ENCODE measurements around the gene OCIAD1. TPM values are rescaled to one million over a fixed set of nuclear protein-coding genes. Genes with fewer than 3 reads are reported as not detected.

The OCIAD1 gene, protein sequence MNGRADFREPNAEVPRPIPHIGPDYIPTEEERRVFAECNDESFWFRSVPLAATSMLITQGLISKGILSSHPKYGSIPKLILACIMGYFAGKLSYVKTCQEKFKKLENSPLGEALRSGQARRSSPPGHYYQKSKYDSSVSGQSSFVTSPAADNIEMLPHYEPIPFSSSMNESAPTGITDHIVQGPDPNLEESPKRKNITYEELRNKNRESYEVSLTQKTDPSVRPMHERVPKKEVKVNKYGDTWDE
- 78.2 and 87.5 TPM in 2 replicates for total RNA-seq

DNA sequence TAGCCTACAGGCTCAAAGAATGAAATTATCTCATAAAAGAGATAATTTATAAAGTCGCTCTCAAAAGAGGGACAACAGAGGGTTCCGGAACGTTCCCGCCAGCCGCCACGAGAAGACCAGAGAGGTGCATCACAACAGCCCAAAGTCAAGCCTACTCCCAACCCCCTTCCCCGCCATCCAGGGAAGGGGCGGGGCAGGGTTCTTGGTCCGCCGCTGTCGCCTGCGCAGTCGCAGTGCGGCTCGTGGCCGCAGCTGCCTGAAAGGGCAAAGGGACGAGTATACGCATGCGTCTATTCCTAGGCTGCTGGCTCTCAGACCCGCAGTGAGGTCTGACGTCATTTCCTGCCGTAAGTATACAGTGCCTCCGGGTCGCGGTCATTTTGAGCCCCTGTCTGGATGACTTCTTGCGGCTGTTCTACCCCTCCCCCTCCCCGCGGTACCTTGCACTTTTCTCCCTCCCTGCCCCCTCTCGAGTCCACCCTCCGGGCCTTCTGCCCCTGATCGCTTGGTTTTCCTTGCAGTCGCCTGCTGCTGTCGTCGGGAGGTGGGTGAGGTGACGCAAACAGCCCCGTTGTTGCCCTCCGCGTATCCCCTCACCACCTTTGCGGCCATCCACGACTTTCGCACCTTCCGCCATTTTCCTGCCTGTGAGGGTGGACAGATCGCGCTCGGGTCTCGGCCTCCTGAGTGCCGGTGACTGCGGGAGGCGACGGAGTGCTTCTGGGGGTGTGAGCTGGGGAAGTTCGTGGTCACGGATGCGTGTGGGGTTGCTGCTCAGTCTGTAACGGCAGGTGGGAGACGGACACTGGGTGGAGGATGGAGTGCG, at the start of gene OCIAD1:
Gene OCIAD1, plus strand, starts transcription at position 383 of the 826 bp plus-strand sequence. CDS start 1,537 bp downstream, outside the sequence.
- Histone ChIP-seq H3K27me3 (ENCODE audit: insufficient read depth, low read length) (no peaks in the 10 kb centered on the region), H3K79me2 (ENCODE audit: insufficient read depth, low read length) (peaks cover 43% of the 10 kb centered on the region), H3K36me3 (ENCODE audit: insufficient read depth, low read length) (peaks cover 26% of the 10 kb centered on the region), H2AFZ (ENCODE audit: low read length) (peak within 1 kb of the TSS; percentile 94), H3K4me1 (ENCODE audit: insufficient read depth, low read length) (peaks cover 13% of the 10 kb centered on the region), H3K4me3 (ENCODE audit: insufficient read depth, low read length) (peak within 1 kb of the TSS; percentile 92), H3K9me3 (ENCODE audit: low read depth, low read length) (no peaks in the 10 kb centered on the region), H3K4me2 (ENCODE audit: insufficient read depth, low read length) (peak within 1 kb of the TSS; percentile 92), H4K20me1 (ENCODE audit: insufficient read depth, low read length) (no peaks in the 10 kb centered on the region), H3K27ac (ENCODE audit: low read depth, low read length) (peak within 1 kb of the TSS; percentile 98)
- TF ChIP-seq, protein P1, sequence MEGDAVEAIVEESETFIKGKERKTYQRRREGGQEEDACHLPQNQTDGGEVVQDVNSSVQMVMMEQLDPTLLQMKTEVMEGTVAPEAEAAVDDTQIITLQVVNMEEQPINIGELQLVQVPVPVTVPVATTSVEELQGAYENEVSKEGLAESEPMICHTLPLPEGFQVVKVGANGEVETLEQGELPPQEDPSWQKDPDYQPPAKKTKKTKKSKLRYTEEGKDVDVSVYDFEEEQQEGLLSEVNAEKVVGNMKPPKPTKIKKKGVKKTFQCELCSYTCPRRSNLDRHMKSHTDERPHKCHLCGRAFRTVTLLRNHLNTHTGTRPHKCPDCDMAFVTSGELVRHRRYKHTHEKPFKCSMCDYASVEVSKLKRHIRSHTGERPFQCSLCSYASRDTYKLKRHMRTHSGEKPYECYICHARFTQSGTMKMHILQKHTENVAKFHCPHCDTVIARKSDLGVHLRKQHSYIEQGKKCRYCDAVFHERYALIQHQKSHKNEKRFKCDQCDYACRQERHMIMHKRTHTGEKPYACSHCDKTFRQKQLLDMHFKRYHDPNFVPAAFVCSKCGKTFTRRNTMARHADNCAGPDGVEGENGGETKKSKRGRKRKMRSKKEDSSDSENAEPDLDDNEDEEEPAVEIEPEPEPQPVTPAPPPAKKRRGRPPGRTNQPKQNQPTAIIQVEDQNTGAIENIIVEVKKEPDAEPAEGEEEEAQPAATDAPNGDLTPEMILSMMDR (IDR thresholded peaks at IDR 0.05; ENCODE audit: extremely low read depth, low read depth, low read length): no peak
- DNase-seq (ENCODE audit: insufficient read length, low spot score, missing footprints): peak; percentile 96

DNA sequence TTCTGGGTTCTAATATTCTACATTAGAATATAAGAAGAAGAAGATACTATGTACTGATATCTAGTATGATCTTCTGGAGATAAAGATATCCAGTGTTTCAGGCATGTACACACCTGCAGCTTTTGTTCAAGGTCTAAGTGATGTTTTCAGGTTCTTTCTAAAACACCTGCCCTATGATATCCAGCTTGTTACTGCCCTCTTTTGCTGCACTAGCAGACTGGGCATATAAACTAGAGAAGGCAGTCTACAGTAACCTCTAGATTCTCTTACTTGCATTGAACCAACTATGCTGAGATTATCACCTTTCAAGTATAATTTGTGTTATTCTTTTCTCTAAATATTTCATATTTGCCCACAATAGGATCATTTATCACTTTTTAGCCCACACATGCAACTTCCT, 48.9 kb upstream of the OCIAD1 start:
- TF ChIP-seq, protein P1 (IDR thresholded peaks at IDR 0.05; ENCODE audit: extremely low read depth, low read depth, low read length): no peak
- Histone ChIP-seq H3K4me2 (ENCODE audit: insufficient read depth, low read length) (no peak overlapping the region), H3K4me1 (ENCODE audit: insufficient read depth, low read length) (peaks cover 12% of the 10 kb centered on the region), H3K27ac (ENCODE audit: low read depth, low read length) (no peak overlapping the region), H3K4me3 (ENCODE audit: insufficient read depth, low read length) (no peak overlapping the region), H2AFZ (ENCODE audit: low read length) (no peak overlapping the region), H3K36me3 (ENCODE audit: insufficient read depth, low read length) (no peaks in the 10 kb centered on the region), H3K27me3 (ENCODE audit: insufficient read depth, low read length) (no peaks in the 10 kb centered on the region), H3K79me2 (ENCODE audit: insufficient read depth, low read length) (peaks cover 18% of the 10 kb centered on the region), H4K20me1 (ENCODE audit: insufficient read depth, low read length) (peaks cover 10% of the 10 kb centered on the region), H3K9me3 (ENCODE audit: low read depth, low read length) (no peaks in the 10 kb centered on the region)
- DNase-seq (ENCODE audit: insufficient read length, low spot score, missing footprints): no peak

DNA sequence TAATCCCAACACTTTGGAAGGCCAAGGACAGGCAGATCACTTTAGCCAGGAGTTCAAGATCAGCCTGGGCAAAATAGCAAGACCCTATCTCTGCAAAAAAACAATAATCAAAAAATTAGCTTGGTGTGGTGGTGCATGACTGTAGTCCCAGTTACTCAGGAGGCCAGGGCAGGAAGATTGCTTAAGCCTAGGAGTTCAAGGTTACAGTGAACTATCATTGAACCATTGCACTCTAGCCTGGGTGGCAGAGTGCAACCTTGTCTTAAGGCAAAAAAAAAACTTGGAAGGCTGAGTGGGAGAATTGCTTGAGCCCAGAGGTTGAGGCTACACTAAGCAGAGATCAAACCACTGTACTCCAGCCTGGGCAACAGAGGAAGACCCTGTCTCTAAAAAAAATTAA, 45.6 kb upstream of the OCIAD1 start:
- TF ChIP-seq, protein P1 (IDR thresholded peaks at IDR 0.05; ENCODE audit: extremely low read depth, low read depth, low read length): no peak
- H3K4me3 ChIP-seq (ENCODE audit: insufficient read depth, low read length): no peak overlapping the region
- H3K79me2 ChIP-seq (ENCODE audit: insufficient read depth, low read length): no peaks in the 10 kb centered on the region
- H3K27me3 ChIP-seq (ENCODE audit: insufficient read depth, low read length): no peaks in the 10 kb centered on the region
- H3K9me3 ChIP-seq (ENCODE audit: low read depth, low read length): no peaks in the 10 kb centered on the region
- peaks cover 4% of the 10 kb centered on the region for H3K4me1 ChIP-seq (ENCODE audit: insufficient read depth, low read length)
- no peak overlapping the region for H3K4me2 ChIP-seq (ENCODE audit: insufficient read depth, low read length)
- H3K27ac ChIP-seq (ENCODE audit: low read depth, low read length): no peak overlapping the region
- no peaks in the 10 kb centered on the region for H3K36me3 ChIP-seq (ENCODE audit: insufficient read depth, low read length)
- no peaks in the 10 kb centered on the region for H4K20me1 ChIP-seq (ENCODE audit: insufficient read depth, low read length)
- H2AFZ ChIP-seq (ENCODE audit: low read length): no peak overlapping the region
- no peak for DNase-seq (ENCODE audit: insufficient read length, low spot score, missing footprints)

DNA sequence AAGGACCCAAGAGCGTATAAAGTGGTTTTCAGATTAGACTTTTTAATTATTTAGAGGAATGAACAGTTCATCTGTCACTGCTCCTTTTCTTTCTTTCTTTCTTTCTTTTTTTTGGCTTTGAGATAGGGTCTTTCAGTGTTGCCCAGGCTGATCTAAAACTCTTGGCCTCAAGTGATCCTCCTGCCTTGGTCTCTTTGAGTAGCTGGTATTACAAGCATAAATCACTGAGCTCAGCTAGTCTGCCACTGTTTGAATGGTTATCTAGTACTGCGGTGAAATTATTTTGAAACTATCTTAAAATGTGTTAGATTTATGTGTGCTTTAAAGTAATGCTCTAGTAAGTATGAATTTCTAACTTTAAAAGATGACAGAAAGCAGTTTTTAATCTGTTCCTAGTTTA, 44.3 kb upstream of the OCIAD1 start:
- Histone ChIP-seq H3K9me3 (ENCODE audit: low read depth, low read length) (no peaks in the 10 kb centered on the region), H3K27ac (ENCODE audit: low read depth, low read length) (no peak overlapping the region), H3K79me2 (ENCODE audit: insufficient read depth, low read length) (no peaks in the 10 kb centered on the region), H4K20me1 (ENCODE audit: insufficient read depth, low read length) (no peaks in the 10 kb centered on the region), H3K27me3 (ENCODE audit: insufficient read depth, low read length) (no peaks in the 10 kb centered on the region), H3K36me3 (ENCODE audit: insufficient read depth, low read length) (no peaks in the 10 kb centered on the region), H3K4me2 (ENCODE audit: insufficient read depth, low read length) (no peak overlapping the region), H2AFZ (ENCODE audit: low read length) (no peak overlapping the region), H3K4me3 (ENCODE audit: insufficient read depth, low read length) (no peak overlapping the region), H3K4me1 (ENCODE audit: insufficient read depth, low read length) (no peaks in the 10 kb centered on the region)
- no peak for DNase-seq (ENCODE audit: insufficient read length, low spot score, missing footprints)
- TF ChIP-seq, protein P1 (IDR thresholded peaks at IDR 0.05; ENCODE audit: extremely low read depth, low read depth, low read length): no peak

Measured in osteoblast (primary cell).